Mucosa of rectum (tissue), 2 donors: ENCODE data around the gene TSACC.

ENCODE experiments used
- H3K27ac ChIP-seq, 2 donors: one replicate each; pipeline ENCODE4 v1.7.0; 2013; ENCODE audit warnings: inconsistent platforms in 2 of 2, low read depth in 2 of 2, low read length in 2 of 2
- H3K27me3 ChIP-seq, 2 donors: one replicate each; pipeline ENCODE4 v1.7.0; 2013; ENCODE audit warnings: low read length in 2 of 2; ENCODE audit not compliant: control insufficient read depth in 2 of 2, insufficient read depth in 2 of 2
- H3K36me3 ChIP-seq, 2 donors: one replicate each; pipeline ENCODE4 v1.7.0; 2013; ENCODE audit warnings: low read length in 2 of 2; ENCODE audit not compliant: control insufficient read depth in 2 of 2, insufficient read depth in 2 of 2
- H3K4me1 ChIP-seq, 2 donors: one replicate each; pipeline ENCODE4 v1.7.0; 2013; ENCODE audit warnings: low read length in 2 of 2, mild to moderate bottlenecking in 1 of 2; ENCODE audit not compliant: control insufficient read depth in 2 of 2, insufficient read depth in 2 of 2
- H3K4me3 ChIP-seq, 2 donors: one replicate each; pipeline ENCODE4 v1.7.0; 2013; ENCODE audit warnings: low read length in 2 of 2
- H3K9ac ChIP-seq, 2 donors: one replicate each; pipeline ENCODE4 v1.7.0; 2013; ENCODE audit warnings: low read length in 2 of 2, low read depth in 1 of 2, mild to moderate bottlenecking in 1 of 2
- H3K9me3 ChIP-seq, 2 donors: one replicate each; pipeline ENCODE4 v1.7.0; 2013; ENCODE audit warnings: low read length in 2 of 2; ENCODE audit not compliant: control insufficient read depth in 2 of 2
- donor health status: healthy.
- donor health status: Normal muscosa, but diverticular disease.

TSACC gene

DNA sequence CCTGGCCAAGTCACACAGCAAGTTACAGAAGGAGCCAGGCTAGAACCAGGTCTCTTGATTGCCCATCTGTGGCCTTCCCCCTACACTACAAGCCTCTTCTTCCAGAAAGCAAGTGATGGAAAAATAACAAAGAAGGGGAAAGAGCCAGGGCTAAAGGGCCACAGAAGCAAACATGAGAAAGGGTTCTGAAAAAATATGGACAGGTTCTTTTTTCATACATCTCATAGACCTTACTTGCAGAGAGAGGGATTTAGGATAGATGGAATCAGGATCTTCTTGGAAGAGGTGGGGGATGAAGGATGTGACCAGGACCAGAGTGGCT lies 33.9 kb downstream of the TSACC start:
- no peak overlapping the region for H3K4me3 ChIP-seq
- peaks cover 12 to 19% of the 10 kb centered on the region in 2 donors for H3K27me3 ChIP-seq
- no peak overlapping the region for H3K27ac ChIP-seq

DNA sequence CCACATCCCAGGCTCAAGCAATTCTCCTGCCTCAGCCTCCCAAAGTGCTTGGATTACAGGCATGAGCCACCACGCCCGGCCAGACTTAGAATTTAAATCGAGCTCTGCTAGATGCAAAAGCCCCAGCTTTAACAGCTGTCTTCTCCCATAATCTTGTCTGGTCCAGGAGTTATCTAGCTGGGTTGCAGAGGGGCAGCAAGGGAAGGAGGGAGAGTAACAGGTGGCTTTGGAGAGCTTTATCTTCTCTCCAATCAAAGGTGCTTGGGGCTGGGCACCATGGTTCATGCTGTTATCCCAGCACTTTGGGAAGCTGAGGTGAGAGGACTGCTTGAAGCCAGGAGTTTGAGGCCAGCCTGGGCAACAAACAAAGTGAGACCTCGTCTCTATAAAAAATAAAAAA lies 34.5 kb downstream of the TSACC start:
- H3K4me1 ChIP-seq = peaks cover 0 to 4% of the 10 kb centered on the region in 2 donors
- H3K36me3 ChIP-seq = no peaks in the 10 kb centered on the region
- H3K27me3 ChIP-seq = peaks cover 12 to 19% of the 10 kb centered on the region in 2 donors
- no peak overlapping the region for H3K9ac ChIP-seq
- no peak overlapping the region for H3K4me3 ChIP-seq
- no peak overlapping the region for H3K27ac ChIP-seq
- H3K9me3 ChIP-seq = no peaks in the 10 kb centered on the region

More for the DNA sequence above, 33.9 kb downstream of the TSACC start:
- H3K9me3 ChIP-seq = no peaks in the 10 kb centered on the region
- H3K36me3 ChIP-seq = no peaks in the 10 kb centered on the region
- H3K4me1 ChIP-seq = peaks cover 0 to 4% of the 10 kb centered on the region in 2 donors
- H3K9ac ChIP-seq = no peak overlapping the region

DNA sequence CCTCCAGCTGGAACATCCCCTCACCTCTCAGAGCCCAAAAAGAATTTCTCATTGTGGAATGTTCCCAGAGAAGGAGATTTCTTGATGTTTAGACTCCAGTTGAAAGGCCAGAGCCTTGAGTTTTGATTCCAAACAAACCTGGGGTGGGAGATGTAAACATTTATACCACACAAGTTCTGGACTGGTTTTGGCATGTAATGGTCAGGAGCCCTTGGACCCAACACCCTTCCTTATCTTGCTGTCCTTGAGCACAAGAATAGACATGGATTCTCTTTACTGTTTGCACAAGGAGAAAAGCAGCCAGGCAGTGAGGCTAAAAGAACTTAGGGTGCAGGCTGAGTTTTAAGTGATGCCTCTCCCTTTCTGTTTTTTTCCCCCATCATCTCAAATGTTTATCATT lies 35.2 kb downstream of the TSACC start:
- Histone ChIP-seq H3K4me3 (no peak overlapping the region), H3K9ac (no peak overlapping the region), H3K36me3 (no peaks in the 10 kb centered on the region), H3K27me3 (peaks cover 12 to 19% of the 10 kb centered on the region in 2 donors), H3K4me1 (peaks cover 0 to 4% of the 10 kb centered on the region in 2 donors), H3K27ac (no peak overlapping the region), H3K9me3 (no peaks in the 10 kb centered on the region)

DNA sequence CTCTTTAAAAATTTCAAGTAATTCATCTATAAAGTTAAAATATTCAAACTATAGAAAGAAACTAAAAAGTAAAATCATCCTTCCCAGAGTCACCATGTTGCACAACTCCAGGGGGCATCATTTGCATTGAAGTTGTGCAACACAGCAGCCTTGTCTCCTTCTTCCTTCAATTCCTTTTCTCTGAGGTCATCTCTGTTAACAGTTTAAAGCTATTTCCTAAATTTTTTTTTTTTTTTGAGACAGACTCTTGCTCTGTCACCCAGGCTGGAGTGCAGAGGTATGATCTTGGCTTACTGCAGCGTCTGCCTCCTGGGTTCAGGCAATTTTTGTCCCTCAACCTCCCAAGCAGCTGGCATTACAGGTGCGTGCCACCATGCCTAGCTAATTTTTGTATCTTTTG lies 37.8 kb downstream of the TSACC start:
- H3K36me3 ChIP-seq = no peaks in the 10 kb centered on the region
- H3K4me1 ChIP-seq = no peaks in the 10 kb centered on the region
- H3K27me3 ChIP-seq = peaks cover 8% of the 10 kb centered on the region in 2 donors
- H3K9ac ChIP-seq = no peak overlapping the region
- H3K4me3 ChIP-seq = no peak overlapping the region
- no peaks in the 10 kb centered on the region for H3K9me3 ChIP-seq
- no peak overlapping the region for H3K27ac ChIP-seq

DNA sequence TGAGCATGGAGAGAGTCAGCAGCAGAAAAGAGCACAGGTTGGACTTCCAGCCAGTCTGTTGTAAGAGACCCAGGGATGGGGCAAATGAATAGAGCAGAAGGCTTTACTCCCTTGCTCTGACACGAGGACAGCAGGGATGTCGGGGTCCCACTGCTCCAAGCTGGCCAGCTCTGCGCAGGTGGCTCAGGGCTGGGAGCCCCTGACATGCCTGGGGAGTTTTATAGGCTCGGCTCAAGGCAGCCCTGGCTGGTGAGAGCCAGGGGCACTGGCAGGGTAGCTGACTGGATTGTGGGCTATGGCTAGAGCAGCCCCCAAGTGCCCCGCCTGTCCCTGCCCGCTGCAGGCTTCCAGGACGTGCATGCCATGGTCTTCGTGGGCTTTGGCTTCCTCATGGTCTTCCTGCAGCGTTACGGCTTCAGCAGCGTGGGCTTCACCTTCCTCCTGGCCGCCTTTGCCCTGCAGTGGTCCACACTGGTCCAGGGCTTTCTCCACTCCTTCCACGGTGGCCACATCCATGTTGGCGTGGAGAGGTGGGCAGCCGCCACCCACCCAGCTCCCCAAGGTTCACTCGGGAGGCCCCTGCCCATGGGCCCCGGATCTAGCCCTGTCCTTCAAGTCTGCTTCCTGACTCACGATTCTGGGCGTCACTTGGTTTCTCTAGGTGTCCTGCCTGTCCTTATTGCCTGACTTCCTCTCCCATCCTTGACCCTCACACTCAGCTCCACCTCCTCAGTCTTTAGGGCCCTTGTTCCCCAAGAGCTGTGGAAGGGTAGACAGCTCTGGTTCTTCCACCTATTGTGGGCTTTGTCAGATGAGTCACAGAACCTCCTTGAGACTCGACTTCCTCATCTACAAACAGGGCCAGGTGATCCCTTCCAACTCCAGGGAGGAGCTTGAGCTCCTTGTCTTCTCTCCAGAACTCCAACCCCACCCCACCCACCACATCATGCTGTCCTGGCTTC lies 38.9 kb downstream of the TSACC start:
- Histone ChIP-seq H3K36me3 (no peaks in the 10 kb centered on the region), H3K4me3 (no peak overlapping the region), H3K27ac (no peak overlapping the region), H3K9ac (no peak overlapping the region), H3K27me3 (peaks cover 0 to 5% of the 10 kb centered on the region in 2 donors), H3K9me3 (no peaks in the 10 kb centered on the region), H3K4me1 (no peaks in the 10 kb centered on the region)

DNA sequence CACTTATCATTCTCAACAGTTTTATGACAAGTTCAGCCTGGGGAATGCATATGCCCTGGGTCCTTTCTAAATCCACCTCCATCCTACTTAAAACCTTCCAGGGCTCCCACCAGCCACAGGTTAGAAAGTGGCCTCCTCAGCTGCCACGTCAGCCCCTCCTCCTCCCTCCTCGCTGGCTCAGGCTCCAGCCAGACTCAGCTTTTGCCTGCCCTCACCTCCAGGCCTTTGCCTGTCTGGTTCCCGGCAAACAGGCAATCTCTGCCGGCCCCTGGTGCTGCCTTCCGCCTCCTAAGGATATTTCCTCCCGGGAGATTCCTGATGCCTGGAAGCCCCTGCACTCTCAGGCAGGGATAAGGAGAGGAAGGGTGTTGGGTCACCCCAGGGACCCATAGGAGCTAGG lies 40.2 kb downstream of the TSACC start:
- no peaks in the 10 kb centered on the region for H3K27me3 ChIP-seq
- H3K4me3 ChIP-seq = no peak overlapping the region
- no peaks in the 10 kb centered on the region for H3K9me3 ChIP-seq
- no peaks in the 10 kb centered on the region for H3K36me3 ChIP-seq
- no peak overlapping the region for H3K9ac ChIP-seq
- H3K27ac ChIP-seq = no peak overlapping the region
- H3K4me1 ChIP-seq = no peaks in the 10 kb centered on the region

DNA sequence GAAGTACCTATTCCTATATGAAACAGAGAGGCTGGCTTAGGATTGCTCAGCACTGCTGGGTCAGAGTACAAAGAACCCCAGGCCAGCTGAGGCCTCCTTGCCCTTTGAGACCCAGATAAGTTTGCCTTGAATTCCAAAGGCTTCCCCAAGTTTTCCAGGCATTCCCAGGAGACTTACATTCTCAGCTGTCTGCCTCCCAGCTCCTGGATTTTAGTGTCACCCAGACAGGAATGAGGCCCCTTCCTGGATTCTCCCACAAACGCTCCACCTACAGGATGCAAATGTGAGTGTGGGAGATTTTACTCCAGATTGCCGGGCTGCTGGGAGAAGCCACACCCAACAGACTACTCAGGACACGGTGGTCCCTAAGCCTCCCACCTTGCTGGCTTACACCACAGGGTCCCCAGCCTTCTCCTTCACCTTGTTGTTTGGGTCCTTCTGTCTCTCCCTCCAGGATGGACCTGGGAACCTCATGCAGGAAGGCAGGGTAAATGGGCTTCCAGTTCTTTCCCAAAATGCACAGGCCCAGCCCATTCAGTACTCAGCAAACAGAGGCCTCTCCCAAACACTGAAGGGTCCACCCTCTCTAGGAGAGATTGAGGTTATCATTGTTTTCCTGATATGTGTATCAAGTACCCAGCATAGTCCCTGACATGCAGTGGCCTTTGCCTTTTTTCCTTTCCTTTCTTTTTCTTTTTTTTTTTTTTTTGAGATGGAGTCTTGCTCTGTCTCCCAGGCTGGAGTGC lies 41.3 kb downstream of the TSACC start:
- Histone ChIP-seq H3K9ac (no peak overlapping the region), H3K4me3 (no peak overlapping the region), H3K9me3 (no peaks in the 10 kb centered on the region), H3K27ac (no peak overlapping the region), H3K36me3 (no peaks in the 10 kb centered on the region), H3K4me1 (no peaks in the 10 kb centered on the region), H3K27me3 (no peaks in the 10 kb centered on the region)

DNA sequence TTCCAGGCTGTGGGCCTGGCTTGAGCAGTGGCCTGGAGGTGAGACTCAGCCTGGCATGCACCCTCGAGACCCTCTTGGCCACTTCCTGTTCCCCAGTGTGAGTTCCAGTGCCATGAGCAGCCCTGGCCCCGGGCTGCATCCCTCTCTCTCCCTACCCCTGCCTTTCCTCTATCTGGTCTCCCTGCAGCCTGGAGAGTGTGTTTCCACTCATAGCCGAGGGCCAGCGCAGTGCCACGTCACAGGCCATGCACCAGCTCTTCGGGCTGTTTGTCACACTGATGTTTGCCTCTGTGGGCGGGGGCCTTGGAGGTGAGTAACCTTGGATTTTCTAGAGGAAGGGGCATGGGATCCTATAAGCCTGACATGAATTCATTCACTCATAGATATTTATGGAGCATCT lies 44.2 kb downstream of the TSACC start:
- Histone ChIP-seq H3K4me3 (no peak overlapping the region), H3K27me3 (peaks cover 0 to 7% of the 10 kb centered on the region in 2 donors), H3K27ac (no peak overlapping the region), H3K4me1 (no peaks in the 10 kb centered on the region), H3K9me3 (no peaks in the 10 kb centered on the region), H3K9ac (no peak overlapping the region), H3K36me3 (no peaks in the 10 kb centered on the region)

DNA sequence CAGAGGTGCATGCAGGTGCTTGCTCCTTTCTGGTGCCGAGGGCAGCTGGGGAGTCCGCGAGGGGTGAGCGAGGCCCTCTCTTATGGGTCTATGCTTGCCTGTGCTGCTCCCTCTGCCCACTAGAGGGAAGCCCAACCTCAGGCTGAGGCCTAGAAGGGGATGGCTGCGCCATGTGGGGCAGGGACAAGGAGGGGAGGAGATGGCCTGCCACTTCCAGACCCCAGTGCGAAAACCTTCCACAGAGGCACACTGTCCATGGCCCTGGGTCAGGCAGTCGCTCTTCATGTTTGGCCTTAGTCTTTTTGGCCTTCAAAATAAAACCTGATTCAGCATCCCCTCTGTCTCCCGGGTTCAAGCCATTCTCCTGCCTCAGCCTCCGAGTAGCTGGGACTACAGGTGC lies 44.7 kb downstream of the TSACC start:
- H3K9ac ChIP-seq = no peak overlapping the region

DNA sequence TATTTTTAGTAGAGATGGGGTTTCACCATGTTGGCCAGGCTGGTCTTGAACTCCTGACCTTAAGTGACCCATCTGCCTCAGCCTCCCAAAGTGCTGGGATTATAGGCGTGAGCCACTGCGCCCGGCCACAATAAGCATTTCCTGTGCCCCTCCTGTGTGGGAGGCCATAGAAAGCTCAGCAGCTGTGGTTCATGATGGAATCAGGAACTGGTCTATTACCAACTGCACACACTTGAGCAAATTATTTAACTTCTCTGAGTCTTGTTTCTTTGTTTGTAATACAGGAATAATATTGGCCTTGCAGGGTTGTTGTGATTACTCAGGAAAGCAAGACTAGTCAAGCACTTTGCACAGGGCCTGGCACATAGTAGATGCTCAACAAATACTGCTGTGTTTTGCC lies 45.7 kb downstream of the TSACC start:
- Histone ChIP-seq H3K4me3 (no peak overlapping the region), H3K9ac (no peak overlapping the region), H3K27ac (no peak overlapping the region), H3K36me3 (no peaks in the 10 kb centered on the region), H3K9me3 (no peaks in the 10 kb centered on the region), H3K4me1 (no peaks in the 10 kb centered on the region), H3K27me3 (peaks cover 0 to 19% of the 10 kb centered on the region in 2 donors)

More for the DNA sequence above, 44.7 kb downstream of the TSACC start:
- Histone ChIP-seq H3K36me3 (no peaks in the 10 kb centered on the region), H3K4me3 (no peak overlapping the region), H3K9me3 (no peaks in the 10 kb centered on the region), H3K27me3 (peaks cover 0 to 12% of the 10 kb centered on the region in 2 donors), H3K4me1 (no peaks in the 10 kb centered on the region), H3K27ac (no peak overlapping the region)
